NCI-H1436 (cell line): ENCODE results near the gene PLCXD3.
"Not testable (repeated sequence)": the region's sequence is repeated elsewhere in the genome, so short reads cannot be mapped to it uniquely, and the experiment has no call there.

Source experiments
- DNase-seq: peaks from one replicate; lab custom pipeline; 2025; lab: John Stamatoyannopoulos, UW

The PLCXD3 gene

GRCh38 chr5:41485533-41485932 is 24.9 kb downstream of the PLCXD3 start:
- no peak for DNase-seq

- no peak for DNase-seq
Measured at GRCh38 chr5:41482715-41483114, 27.7 kb downstream of the PLCXD3 start.

GRCh38 chr5:41482173-41482572 is 28.2 kb downstream of the PLCXD3 start:
- no peak for DNase-seq

- not testable (repeated sequence) for DNase-seq
Measured at GRCh38 chr5:41471571-41472208, 38.7 kb downstream of the PLCXD3 start.

GRCh38 chr5:41465493-41466171 is 44.8 kb downstream of the PLCXD3 start:
- no peak for DNase-seq

GRCh38 chr5:41459557-41459956 is 50.8 kb downstream of the PLCXD3 start:
- no peak for DNase-seq

- DNase-seq = no peak
Measured at GRCh38 chr5:41457094-41457493, 53.3 kb downstream of the PLCXD3 start.

GRCh38 chr5:41452506-41452905 is 57.9 kb downstream of the PLCXD3 start:
- DNase-seq = no peak

- peak; percentile 1 for DNase-seq
Measured at GRCh38 chr5:41447650-41448510, 62.5 kb downstream of the PLCXD3 start.

- no peak for DNase-seq
Measured at GRCh38 chr5:41445937-41446563, 64.4 kb downstream of the PLCXD3 start.

- no peak for DNase-seq
Measured at GRCh38 chr5:41435276-41435675, 75.1 kb downstream of the PLCXD3 start.

- no peak for DNase-seq
Measured at GRCh38 chr5:41433552-41434181, 76.7 kb downstream of the PLCXD3 start.

GRCh38 chr5:41432481-41433253 is 77.7 kb downstream of the PLCXD3 start:
- no peak for DNase-seq

- no peak for DNase-seq
Measured at GRCh38 chr5:41427505-41427904, 82.9 kb downstream of the PLCXD3 start.

GRCh38 chr5:41425736-41426135 is 84.7 kb downstream of the PLCXD3 start:
- DNase-seq = no peak

GRCh38 chr5:41420492-41421067 is 89.8 kb downstream of the PLCXD3 start:
- DNase-seq = no peak

GRCh38 chr5:41418220-41419031 is 92.0 kb downstream of the PLCXD3 start:
- DNase-seq = no peak

GRCh38 chr5:41416336-41416735 is 94.1 kb downstream of the PLCXD3 start:
- DNase-seq = no peak

GRCh38 chr5:41415242-41415641 is 95.2 kb downstream of the PLCXD3 start:
- DNase-seq = no peak

GRCh38 chr5:41414598-41414997 is 95.8 kb downstream of the PLCXD3 start:
- DNase-seq = no peak
